Pulmonary artery endothelial cell (primary cell): ENCODE results near the gene ARFRP1. TPM values are rescaled to one million over a fixed set of nuclear protein-coding genes. Genes with fewer than 3 reads are reported as not detected.
"Not testable (repeated sequence)": the region's sequence is repeated elsewhere in the genome, so short reads cannot be mapped to it uniquely, and the experiment has no call there.

Source experiments
- DNase-seq: peaks from one replicate; pipeline ENCODE4 v3.0.0-alpha.2; 2011; ENCODE audit warnings: low read depth, low spot score
- total RNA-seq: library from RNA; depleted of rRNA; stranded (reverse); fragments of >200 nt; gene quantifications from 2 replicates; pipeline ENCODE4 v1.2.3, GENCODE V29; 2014

ARFRP1 gene
- total RNA-seq, 1 donor from 2014 or later = 37.7 TPM

GRCh38 chr20:63657937-63658748, 49.6 kb downstream of the ARFRP1 start, which contains the start of gene RTEL1:
TSS of gene RTEL1 (plus strand) at chr20:63658312. CDS start at chr20:63659403, 1,091 bp downstream.
- peak; percentile 81 for DNase-seq

- no peak for DNase-seq
These were observed 50.4 kb downstream of the ARFRP1 start for GRCh38 chr20:63657260-63657936.

GRCh38 chr20:63656451-63656850, 51.3 kb downstream of the ARFRP1 start:
- no peak for DNase-seq

GRCh38 chr20:63655249-63655648, 52.5 kb downstream of the ARFRP1 start:
- DNase-seq = no peak

GRCh38 chr20:63653974-63654668, 53.7 kb downstream of the ARFRP1 start:
- no peak for DNase-seq

- DNase-seq = peak; percentile 45
These were observed 54.5 kb downstream of the ARFRP1 start, which contains the start of gene STMN3 for GRCh38 chr20:63653041-63653973. TSS of gene STMN3 (minus strand) at chr20:63653424. CDS start at chr20:63653345, 79 bp downstream.

- DNase-seq = no peak
These were observed 55.4 kb downstream of the ARFRP1 start for GRCh38 chr20:63652192-63652980.

- DNase-seq = no peak
These were observed 55.9 kb downstream of the ARFRP1 start for GRCh38 chr20:63651942-63652191.

GRCh38 chr20:63650486-63650885, 57.3 kb downstream of the ARFRP1 start:
- not testable (repeated sequence) for DNase-seq

GRCh38 chr20:63648895-63649589, 58.7 kb downstream of the ARFRP1 start:
- no peak for DNase-seq

Other genes with a start within 250 kb of the ARFRP1 start
- not detected in 2 replicates for gene KCNQ2, start 235.3 kb downstream of the ARFRP1 start, total RNA-seq
- 0.32 and 0.99 TPM in 2 replicates for gene EEF1A2, start 208.9 kb downstream of the ARFRP1 start, total RNA-seq
- gene PPDPF, start 187.2 kb downstream of the ARFRP1 start, total RNA-seq = 21.4 and 23.1 TPM in 2 replicates
- gene PTK6, start 170.6 kb downstream of the ARFRP1 start, total RNA-seq = 0.07 and 0.13 TPM in 2 replicates
- gene SRMS, start 160.2 kb downstream of the ARFRP1 start, total RNA-seq = not detected in 2 replicates
- gene FNDC11, start 153.8 kb downstream of the ARFRP1 start, total RNA-seq = 1.1 and 1.9 TPM in 2 replicates
- 47.2 and 47.4 TPM in 2 replicates for gene HELZ2, start 133.7 kb downstream of the ARFRP1 start, total RNA-seq
- gene GMEB2, start 80.9 kb downstream of the ARFRP1 start, total RNA-seq = 10.0 and 10.5 TPM in 2 replicates
- 3.1 and 7.2 TPM in 2 replicates for gene STMN3, start 54.6 kb downstream of the ARFRP1 start, total RNA-seq
- 16.8 and 21.4 TPM in 2 replicates for gene RTEL1, start 49.7 kb downstream of the ARFRP1 start, total RNA-seq
- 37.0 and 118 TPM in 2 replicates for gene TNFRSF6B, start 11.3 kb downstream of the ARFRP1 start, total RNA-seq
- gene ZGPAT, start 63 bp upstream of the ARFRP1 start, total RNA-seq = 21.2 and 30.6 TPM in 2 replicates
- gene LIME1, start 28.7 kb upstream of the ARFRP1 start, total RNA-seq = 1.6 and 2.8 TPM in 2 replicates
- gene SLC2A4RG, start 31.8 kb upstream of the ARFRP1 start, total RNA-seq = 14.1 and 14.5 TPM in 2 replicates
- gene ZBTB46, start 123.3 kb upstream of the ARFRP1 start, total RNA-seq = 7.2 and 13.0 TPM in 2 replicates
- gene ABHD16B, start 153.5 kb upstream of the ARFRP1 start, total RNA-seq = not detected in 2 replicates
- 139 and 153 TPM in 2 replicates for gene TPD52L2, start 157.3 kb upstream of the ARFRP1 start, total RNA-seq
- 106 and 113 TPM in 2 replicates for gene DNAJC5, start 187.2 kb upstream of the ARFRP1 start, total RNA-seq
- 28.9 and 30.4 TPM in 2 replicates for gene UCKL1, start 248.4 kb upstream of the ARFRP1 start, total RNA-seq